Chondrocyte (in vitro differentiated cells): ENCODE results near the gene PRDM5. TPM values are rescaled to one million over a fixed set of nuclear protein-coding genes. Genes with fewer than 3 reads are reported as not detected.

ENCODE experiments used
- DNase-seq: peaks from one replicate; pipeline ENCODE4 v3.0.0; 2021; ENCODE audit warnings: mixed read lengths, low spot score
- H3K27ac Mint-ChIP-seq: one replicate; pipeline ENCODE4 v1.8.0; 2021; ENCODE audit warnings: mild to moderate bottlenecking, moderate library complexity, mixed read lengths; ENCODE audit not compliant: unreplicated experiment
- H3K27me3 Mint-ChIP-seq: 2 replicates; pipeline ENCODE4 v1.8.0; 2021; ENCODE audit warnings: low read depth, mixed read lengths
- H3K36me3 Mint-ChIP-seq: 2 replicates; pipeline ENCODE4 v1.8.0; 2021; ENCODE audit warnings: low read depth, mixed read lengths
- H3K4me1 Mint-ChIP-seq: 2 replicates; pipeline ENCODE4 v1.8.0; 2021; ENCODE audit warnings: low read depth, mild to moderate bottlenecking, mixed read lengths
- H3K4me3 Mint-ChIP-seq: one replicate; pipeline ENCODE4 v1.8.0; 2021; ENCODE audit warnings: mild to moderate bottlenecking, moderate library complexity, mixed read lengths; ENCODE audit not compliant: unreplicated experiment
- H3K9me3 Mint-ChIP-seq: 2 replicates; pipeline ENCODE4 v1.8.0; 2021; ENCODE audit warnings: low read depth, mixed read lengths
- total RNA-seq: library from RNA; stranded (reverse); gene quantifications from 3 replicates; pipeline ENCODE4 v1.2.1, GENCODE V29; 2021
- TF ChIP-seq, protein P1 (sequence below): fragments of 200-600 bp; sonication (generic); IDR thresholded peaks from 2 replicates; pipeline ENCODE4 v1.5.0; 2021; ENCODE audit warnings: antibody characterized with exemption, mild to moderate bottlenecking, moderate library complexity

Gene PRDM5
- total RNA-seq, 1 donor from 2014 or later: 9.3 TPM

- Mint-ChIP-seq H3K27me3 (no peaks in the 10 kb centered on the region), H3K9me3 (no peaks in the 10 kb centered on the region), H3K4me3 (no peak overlapping the region), H3K36me3 (no peaks in the 10 kb centered on the region), H3K27ac (no peak overlapping the region), H3K4me1 (peaks cover 40% of the 10 kb centered on the region)
- TF ChIP-seq, protein P1, sequence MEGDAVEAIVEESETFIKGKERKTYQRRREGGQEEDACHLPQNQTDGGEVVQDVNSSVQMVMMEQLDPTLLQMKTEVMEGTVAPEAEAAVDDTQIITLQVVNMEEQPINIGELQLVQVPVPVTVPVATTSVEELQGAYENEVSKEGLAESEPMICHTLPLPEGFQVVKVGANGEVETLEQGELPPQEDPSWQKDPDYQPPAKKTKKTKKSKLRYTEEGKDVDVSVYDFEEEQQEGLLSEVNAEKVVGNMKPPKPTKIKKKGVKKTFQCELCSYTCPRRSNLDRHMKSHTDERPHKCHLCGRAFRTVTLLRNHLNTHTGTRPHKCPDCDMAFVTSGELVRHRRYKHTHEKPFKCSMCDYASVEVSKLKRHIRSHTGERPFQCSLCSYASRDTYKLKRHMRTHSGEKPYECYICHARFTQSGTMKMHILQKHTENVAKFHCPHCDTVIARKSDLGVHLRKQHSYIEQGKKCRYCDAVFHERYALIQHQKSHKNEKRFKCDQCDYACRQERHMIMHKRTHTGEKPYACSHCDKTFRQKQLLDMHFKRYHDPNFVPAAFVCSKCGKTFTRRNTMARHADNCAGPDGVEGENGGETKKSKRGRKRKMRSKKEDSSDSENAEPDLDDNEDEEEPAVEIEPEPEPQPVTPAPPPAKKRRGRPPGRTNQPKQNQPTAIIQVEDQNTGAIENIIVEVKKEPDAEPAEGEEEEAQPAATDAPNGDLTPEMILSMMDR: no peak
- DNase-seq: no peak
Measured at GRCh38 chr4:120694973-120695372, 227.6 kb downstream of the PRDM5 start.

- TF ChIP-seq, protein P1: no peak
- DNase-seq: no peak
- H3K4me3 Mint-ChIP-seq: no peak overlapping the region
- no peaks in the 10 kb centered on the region for H3K9me3 Mint-ChIP-seq
- peak overlapping the region; percentile 18 for H3K27ac Mint-ChIP-seq
- H3K27me3 Mint-ChIP-seq: no peaks in the 10 kb centered on the region
- H3K36me3 Mint-ChIP-seq: no peaks in the 10 kb centered on the region
- peaks cover 40% of the 10 kb centered on the region for H3K4me1 Mint-ChIP-seq
Measured at GRCh38 chr4:120693816-120694215, 228.7 kb downstream of the PRDM5 start.

DNA sequence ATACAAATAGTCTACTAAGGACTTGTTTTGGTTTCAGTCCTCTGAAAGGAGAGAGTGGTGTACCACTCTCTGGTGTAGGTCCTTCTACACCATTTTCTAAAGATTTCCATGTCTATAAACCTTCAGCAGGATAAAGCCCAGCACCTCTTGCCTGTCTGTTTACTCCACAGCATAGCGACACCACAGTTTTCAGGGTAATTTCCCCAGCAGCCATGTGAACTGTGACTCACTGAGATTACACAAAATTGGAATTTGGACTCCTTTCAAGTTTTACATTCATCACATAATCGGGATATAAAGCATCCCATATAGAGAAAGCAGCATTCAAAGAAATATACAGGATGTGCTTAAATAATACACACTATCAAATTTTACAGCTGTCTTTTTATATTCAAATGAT lies 229.6 kb downstream of the PRDM5 start:
- peaks cover 40% of the 10 kb centered on the region for H3K4me1 Mint-ChIP-seq
- H3K36me3 Mint-ChIP-seq: no peaks in the 10 kb centered on the region
- no peaks in the 10 kb centered on the region for H3K9me3 Mint-ChIP-seq
- H3K4me3 Mint-ChIP-seq: no peak overlapping the region
- TF ChIP-seq, protein P1: peak; percentile 25
- H3K27me3 Mint-ChIP-seq: no peaks in the 10 kb centered on the region
- peak overlapping the region; percentile 54 for H3K27ac Mint-ChIP-seq
- DNase-seq: no peak

GRCh38 chr4:120691536-120691935 lies 231.0 kb downstream of the PRDM5 start:
- TF ChIP-seq, protein P1: no peak
- no peak for DNase-seq
- H3K4me3 Mint-ChIP-seq: no peak overlapping the region
- no peaks in the 10 kb centered on the region for H3K9me3 Mint-ChIP-seq
- no peak overlapping the region for H3K27ac Mint-ChIP-seq
- H3K4me1 Mint-ChIP-seq: peaks cover 39% of the 10 kb centered on the region
- no peaks in the 10 kb centered on the region for H3K27me3 Mint-ChIP-seq
- H3K36me3 Mint-ChIP-seq: no peaks in the 10 kb centered on the region

DNA sequence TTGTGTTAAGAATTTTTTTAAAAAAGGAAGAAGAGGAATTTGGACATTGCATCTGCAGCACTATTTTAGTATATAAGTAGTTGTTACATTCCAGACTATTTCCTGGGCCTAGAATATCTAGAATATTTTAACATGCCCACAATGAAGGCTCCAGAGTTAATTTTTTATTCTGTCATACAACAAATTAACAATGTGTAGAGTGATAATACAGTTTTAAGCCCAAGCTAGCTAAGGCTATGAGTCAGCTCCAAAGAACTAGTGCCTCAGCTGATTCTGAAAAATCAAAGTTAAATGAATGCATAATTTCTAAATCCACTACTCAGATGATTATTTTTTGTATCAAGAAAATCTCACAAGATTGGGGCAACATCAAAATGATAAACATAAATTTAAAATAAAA lies 231.4 kb downstream of the PRDM5 start:
- Mint-ChIP-seq H3K4me1 (peaks cover 35% of the 10 kb centered on the region), H3K4me3 (no peak overlapping the region), H3K36me3 (no peaks in the 10 kb centered on the region), H3K27ac (no peak overlapping the region), H3K9me3 (no peaks in the 10 kb centered on the region), H3K27me3 (no peaks in the 10 kb centered on the region)
- no peak for DNase-seq
- TF ChIP-seq, protein P1: no peak
